OCI-LY3 (cell line): ENCODE results near the gene FOXJ3.

ENCODE experiments used
- H2AFZ ChIP-seq: fragments of 200-600, 300-600 bp; shearing (Covaris generic); 2 replicates; pipeline ENCODE4 v1.6.0; 2014; ENCODE audit warnings: antibody characterized with exemption, low read depth, low read length
- H3K27ac ChIP-seq: fragments of 200-600, 300-600 bp; sonication (generic); 2 replicates; pipeline ENCODE4 v1.5.1; 2014; ENCODE audit warnings: mild to moderate bottlenecking, low read length, moderate library complexity, mixed read lengths
- H3K27me3 ChIP-seq: fragments of 200-600, 300-600 bp; sonication (generic); 2 replicates; pipeline ENCODE4 v1.6.1; 2014; ENCODE audit warnings: low read depth, low read length, mixed read lengths
- H3K36me3 ChIP-seq: fragments of 200-600, 300-600 bp; sonication (generic); replicated peaks from 2 replicates; pipeline ENCODE3; 2014; ENCODE audit warnings: low read depth, low read length, mixed read lengths
- H3K4me1 ChIP-seq: fragments of 300-600, 200-600 bp; sonication (generic); 2 replicates; pipeline ENCODE4 v1.6.1; 2014; ENCODE audit warnings: low read length, mixed read lengths
- H3K4me2 ChIP-seq: fragments of 200-600, 300-600 bp; sonication (generic); 2 replicates; pipeline ENCODE4 v1.6.1; 2014; ENCODE audit warnings: low read length, mixed read lengths
- H3K4me3 ChIP-seq: fragments of 300-600, 200-600 bp; sonication (generic); 2 replicates; pipeline ENCODE4 v1.5.1; 2014; ENCODE audit warnings: antibody characterized with exemption, mild to moderate bottlenecking, low read length, moderate library complexity
- H3K79me2 ChIP-seq: fragments of 300-600, 200-600 bp; shearing (Covaris generic); 2 replicates; pipeline ENCODE4 v1.6.1; 2014; ENCODE audit warnings: mild to moderate bottlenecking, low read length, mixed read lengths
- H3K9ac ChIP-seq: fragments of 300-600, 200-600 bp; shearing (Covaris generic); 2 replicates; pipeline ENCODE4 v1.6.0; 2014; ENCODE audit warnings: mild to moderate bottlenecking, low read length, moderate library complexity
- H3K9me3 ChIP-seq: fragments of 200-600, 300-600 bp; shearing (Covaris generic); 2 replicates; pipeline ENCODE4 v1.6.1; 2014; ENCODE audit warnings: low read length, mixed read lengths; ENCODE audit not compliant: insufficient read depth
- H4K20me1 ChIP-seq: fragments of 200-600, 300-600 bp; sonication (generic); 2 replicates; pipeline ENCODE4 v1.6.1; 2016; ENCODE audit warnings: low read length, mixed read lengths; ENCODE audit not compliant: insufficient read depth
- CTCF ChIP-seq: fragments of 200-600, 300-600 bp; sonication (generic); IDR thresholded peaks from 2 replicates; pipeline ENCODE4 v1.5.1; 2014; ENCODE audit warnings: antibody characterized with exemption, low read length, low read depth
- EZH2phosphoT487 ChIP-seq: fragments of 200-600 bp; shearing (Covaris generic); IDR thresholded peaks from 2 replicates; pipeline ENCODE4 v1.6.1; 2018; ENCODE audit warnings: antibody characterized with exemption, mixed run types, low read depth

Gene FOXJ3

GRCh38 chr1:42145389-42145716 is 189.7 kb downstream of the FOXJ3 start:
- H4K20me1 ChIP-seq: no peaks in the 10 kb centered on the region
- no peak overlapping the region for H3K9ac ChIP-seq
- peaks cover 36% of the 10 kb centered on the region for H3K4me1 ChIP-seq
- H3K27me3 ChIP-seq: no peaks in the 10 kb centered on the region
- H3K36me3 ChIP-seq: no peaks in the 10 kb centered on the region
- H3K4me3 ChIP-seq: no peak overlapping the region
- H3K9me3 ChIP-seq: no peaks in the 10 kb centered on the region
- TF ChIP-seq CTCF: no peak
- no peak for TF ChIP-seq EZH2phosphoT487
- H3K27ac ChIP-seq: no peak overlapping the region
- H3K4me2 ChIP-seq: no peak overlapping the region
- H3K79me2 ChIP-seq: no peaks in the 10 kb centered on the region
- H2AFZ ChIP-seq: no peak overlapping the region

- no peak overlapping the region for H3K4me3 ChIP-seq
- no peak overlapping the region for H3K9ac ChIP-seq
- TF ChIP-seq CTCF: no peak
- no peak for TF ChIP-seq EZH2phosphoT487
- no peak overlapping the region for H2AFZ ChIP-seq
- H3K4me1 ChIP-seq: peaks cover 36% of the 10 kb centered on the region
- no peaks in the 10 kb centered on the region for H3K79me2 ChIP-seq
- no peaks in the 10 kb centered on the region for H3K9me3 ChIP-seq
- no peak overlapping the region for H3K4me2 ChIP-seq
- H3K27ac ChIP-seq: no peak overlapping the region
- no peaks in the 10 kb centered on the region for H4K20me1 ChIP-seq
- no peaks in the 10 kb centered on the region for H3K36me3 ChIP-seq
- H3K27me3 ChIP-seq: no peaks in the 10 kb centered on the region
Observed at GRCh38 chr1:42144711-42145388, 190.2 kb downstream of the FOXJ3 start.

- H3K27me3 ChIP-seq: no peaks in the 10 kb centered on the region
- TF ChIP-seq CTCF (no peak), EZH2phosphoT487 (no peak)
- no peak overlapping the region for H3K9ac ChIP-seq
- peaks cover 36% of the 10 kb centered on the region for H3K4me1 ChIP-seq
- H3K4me2 ChIP-seq: peak overlapping the region; percentile 42
- no peak overlapping the region for H3K4me3 ChIP-seq
- H2AFZ ChIP-seq: peak overlapping the region; percentile 57; the same call in 1 of the 2 replicates
- no peaks in the 10 kb centered on the region for H4K20me1 ChIP-seq
- H3K79me2 ChIP-seq: no peaks in the 10 kb centered on the region
- H3K27ac ChIP-seq: no peak overlapping the region
- H3K9me3 ChIP-seq: no peaks in the 10 kb centered on the region
- H3K36me3 ChIP-seq: no peaks in the 10 kb centered on the region
Observed at GRCh38 chr1:42143896-42144710, 190.9 kb downstream of the FOXJ3 start.

- Histone ChIP-seq H3K9ac (no peak overlapping the region), H3K9me3 (no peaks in the 10 kb centered on the region), H3K36me3 (no peaks in the 10 kb centered on the region), H3K27me3 (no peaks in the 10 kb centered on the region), H4K20me1 (no peaks in the 10 kb centered on the region), H3K79me2 (no peaks in the 10 kb centered on the region), H2AFZ (peak overlapping the region; percentile 57; the same call in 1 of the 2 replicates), H3K27ac (no peak overlapping the region), H3K4me2 (peak overlapping the region; percentile 42), H3K4me1 (peaks cover 36% of the 10 kb centered on the region), H3K4me3 (no peak overlapping the region)
- TF ChIP-seq CTCF (no peak), EZH2phosphoT487 (no peak)
Observed at GRCh38 chr1:42142894-42143675, 191.9 kb downstream of the FOXJ3 start.
